Upper lobe of right lung (tissue), 1 donor: Measurements from ENCODE around the gene HASPIN. TPM values are rescaled to one million over a fixed set of nuclear protein-coding genes. Genes with fewer than 3 reads are reported as not detected.
"Not testable (repeated sequence)": the region's sequence is repeated elsewhere in the genome, so short reads cannot be mapped to it uniquely, and the experiment has no call there.

Experiments used
- ATAC-seq: fragments of 200-7000 bp; cut with Tn5 transposase; one replicate; pipeline ENCODE4 v1.9.1; 2020; ENCODE audit warnings: mild to moderate bottlenecking, moderate library complexity
- DNase-seq: peaks from one replicate; pipeline ENCODE4 v3.0.0-alpha.2; 2020
- H3K27ac ChIP-seq: fragments of 200-600 bp; one replicate; pipeline ENCODE4 v1.8.0; 2022
- H3K27me3 ChIP-seq: fragments of 200-600 bp; one replicate; pipeline ENCODE4 v1.8.0; 2022; ENCODE audit warnings: mild to moderate bottlenecking
- H3K36me3 ChIP-seq: fragments of 200-600 bp; one replicate; pipeline ENCODE4 v1.8.0; 2022
- H3K4me1 ChIP-seq: fragments of 200-600 bp; one replicate; pipeline ENCODE4 v1.8.0; 2022
- H3K4me3 ChIP-seq: fragments of 200-600 bp; one replicate; pipeline ENCODE4 v1.8.0; 2022; ENCODE audit warnings: mild to moderate bottlenecking
- H3K9me3 ChIP-seq: fragments of 200-600 bp; one replicate; pipeline ENCODE4 v1.8.0; 2022
- intact Hi-C: fragments of 100-400 bp; cut with DNase I; formaldehyde crosslinking; loops from one replicate; pipeline ENCODE4 v1.11.0; 2022
- total RNA-seq: library from RNA; stranded (reverse); fragmentation: NEBNext Ultra II Directional; extraction: Animal tissue kit (Norgen Biotek cat#: 25700); gene quantifications from one replicate; pipeline ENCODE4 v1.2.1, GENCODE V29; 2021
- TF ChIP-seq, protein P1 (sequence below): fragments of 200-600 bp; IDR thresholded peaks from one replicate; pipeline ENCODE4 v1.8.0; 2022; ENCODE audit warnings: antibody characterized with exemption
- donor health status: DM: no; HTN: yes; CAD: no; lungs with severe emphysema.

HASPIN gene
- total RNA-seq, 1 donor from 2014 or later = 0.41 TPM

GRCh38 chr17:3698139-3698538 is 25.6 kb upstream of the HASPIN start:
- H3K9me3 ChIP-seq = no peaks in the 10 kb centered on the region
- TF ChIP-seq, protein P1, sequence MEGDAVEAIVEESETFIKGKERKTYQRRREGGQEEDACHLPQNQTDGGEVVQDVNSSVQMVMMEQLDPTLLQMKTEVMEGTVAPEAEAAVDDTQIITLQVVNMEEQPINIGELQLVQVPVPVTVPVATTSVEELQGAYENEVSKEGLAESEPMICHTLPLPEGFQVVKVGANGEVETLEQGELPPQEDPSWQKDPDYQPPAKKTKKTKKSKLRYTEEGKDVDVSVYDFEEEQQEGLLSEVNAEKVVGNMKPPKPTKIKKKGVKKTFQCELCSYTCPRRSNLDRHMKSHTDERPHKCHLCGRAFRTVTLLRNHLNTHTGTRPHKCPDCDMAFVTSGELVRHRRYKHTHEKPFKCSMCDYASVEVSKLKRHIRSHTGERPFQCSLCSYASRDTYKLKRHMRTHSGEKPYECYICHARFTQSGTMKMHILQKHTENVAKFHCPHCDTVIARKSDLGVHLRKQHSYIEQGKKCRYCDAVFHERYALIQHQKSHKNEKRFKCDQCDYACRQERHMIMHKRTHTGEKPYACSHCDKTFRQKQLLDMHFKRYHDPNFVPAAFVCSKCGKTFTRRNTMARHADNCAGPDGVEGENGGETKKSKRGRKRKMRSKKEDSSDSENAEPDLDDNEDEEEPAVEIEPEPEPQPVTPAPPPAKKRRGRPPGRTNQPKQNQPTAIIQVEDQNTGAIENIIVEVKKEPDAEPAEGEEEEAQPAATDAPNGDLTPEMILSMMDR = no peak
- no peaks in the 10 kb centered on the region for H3K36me3 ChIP-seq
- ATAC-seq (no peak), DNase-seq (no peak)
- H3K4me1 ChIP-seq = peaks cover 12% of the 10 kb centered on the region
- no peak overlapping the region for H3K27ac ChIP-seq
- intact Hi-C loops = no loop called here
- H3K4me3 ChIP-seq = no peak overlapping the region
- H3K27me3 ChIP-seq = peaks cover 28% of the 10 kb centered on the region

DNA sequence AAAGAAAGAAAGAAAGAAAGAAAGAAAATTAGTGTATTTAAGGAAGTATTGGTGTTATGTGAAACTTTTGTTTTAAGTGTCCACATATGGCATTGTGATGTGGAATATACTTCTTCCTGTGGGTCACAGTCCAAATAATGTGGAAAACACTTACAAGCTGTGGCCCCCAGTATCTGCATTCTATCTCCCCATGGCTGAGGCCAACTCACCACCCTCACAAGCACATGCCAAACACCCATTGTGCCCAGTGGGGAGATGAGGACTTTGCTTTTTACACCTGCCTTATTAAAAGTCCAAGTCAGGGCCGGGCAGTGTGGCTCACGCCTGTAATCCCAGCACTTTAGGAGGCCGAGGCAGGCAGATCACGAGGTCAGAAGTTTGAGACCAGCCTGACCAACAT is 23.8 kb upstream of the HASPIN start:
- Histone ChIP-seq H3K9me3 (no peaks in the 10 kb centered on the region), H3K4me3 (no peak overlapping the region), H3K27me3 (peaks cover 17% of the 10 kb centered on the region), H3K4me1 (peaks cover 7% of the 10 kb centered on the region), H3K27ac (no peak overlapping the region), H3K36me3 (no peaks in the 10 kb centered on the region)
- ATAC-seq (no peak), DNase-seq (no peak)
- intact Hi-C loops = no loop called here
- TF ChIP-seq, protein P1 = no peak

GRCh38 chr17:3702041-3702539 is 21.6 kb upstream of the HASPIN start:
- H3K36me3 ChIP-seq, H3K27ac ChIP-seq, H3K4me1 ChIP-seq, H3K27me3 ChIP-seq, intact Hi-C loops, H3K4me3 ChIP-seq, ATAC-seq, H3K9me3 ChIP-seq, DNase-seq: not testable (repeated sequence)

DNA sequence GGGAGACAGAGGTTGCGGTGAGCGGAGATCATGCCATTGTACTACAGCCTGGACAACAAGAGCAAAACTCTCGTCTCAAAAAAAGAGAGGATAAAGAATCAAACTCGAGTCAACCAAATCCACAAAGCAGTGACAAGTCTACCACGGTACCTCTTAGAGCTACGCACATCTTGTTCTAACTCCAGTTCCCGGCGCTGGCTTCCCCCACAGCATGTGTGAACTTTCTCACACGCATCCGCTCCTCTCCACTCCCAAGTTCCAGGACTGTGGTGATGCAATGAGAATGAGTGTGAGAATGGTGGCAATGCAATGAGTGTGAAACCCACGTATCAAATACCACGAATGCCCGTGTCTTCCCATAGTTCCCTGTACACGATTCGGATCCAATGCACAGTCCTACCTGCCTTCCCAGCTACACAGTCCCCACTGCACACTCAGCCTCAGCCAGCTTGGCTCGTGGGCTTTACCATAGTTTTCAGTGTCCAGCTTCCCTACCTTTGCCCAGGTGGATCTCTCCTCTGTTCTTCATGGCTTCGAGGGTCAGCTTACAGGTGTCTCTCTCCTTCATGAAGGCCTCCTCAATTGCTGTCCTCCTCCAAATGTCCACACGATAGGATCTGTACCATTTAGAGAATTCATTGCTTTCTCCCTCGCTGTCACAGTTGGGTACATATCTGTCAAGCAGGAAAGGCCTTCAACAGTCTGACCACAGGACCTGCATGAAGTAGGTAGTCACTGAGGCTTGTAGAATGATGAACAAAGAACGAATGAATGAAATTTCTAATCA is 18.6 kb upstream of the HASPIN start:
- Histone ChIP-seq H3K9me3 (no peaks in the 10 kb centered on the region), H3K27ac (no peak overlapping the region), H3K27me3 (no peaks in the 10 kb centered on the region), H3K4me3 (no peak overlapping the region), H3K36me3 (no peaks in the 10 kb centered on the region), H3K4me1 (peaks cover 3% of the 10 kb centered on the region)
- TF ChIP-seq, protein P1 = no peak
- DNase-seq (no peak), ATAC-seq (no peak)
- intact Hi-C loops = no loop called here

DNA sequence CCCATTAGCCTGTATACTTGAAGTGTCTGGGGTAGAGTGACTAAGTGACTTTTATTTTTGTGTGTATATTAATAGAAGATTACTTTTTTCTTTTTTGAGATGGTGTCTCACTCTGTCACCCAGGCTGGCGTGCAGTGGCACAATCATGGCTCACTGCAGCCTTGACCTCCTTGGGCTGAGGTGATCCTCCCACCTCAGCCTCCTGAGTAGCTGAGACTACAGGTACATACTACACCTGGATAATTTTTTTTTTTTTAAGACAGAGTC is 18.1 kb upstream of the HASPIN start:
- not testable (repeated sequence) for ATAC-seq, DNase-seq

GRCh38 chr17:3708366-3708765 is 15.3 kb upstream of the HASPIN start:
- H3K36me3 ChIP-seq = peaks cover 6% of the 10 kb centered on the region
- no peak overlapping the region for H3K27ac ChIP-seq
- no peak overlapping the region for H3K4me3 ChIP-seq
- H3K27me3 ChIP-seq = no peaks in the 10 kb centered on the region
- DNase-seq (no peak), ATAC-seq (no peak)
- no peaks in the 10 kb centered on the region for H3K9me3 ChIP-seq
- H3K4me1 ChIP-seq = peaks cover 3% of the 10 kb centered on the region
- TF ChIP-seq, protein P1 = no peak
- intact Hi-C loops = no loop called here

More for the DNA sequence above, 18.1 kb upstream of the HASPIN start:
- H3K27me3 ChIP-seq, H3K36me3 ChIP-seq, H3K4me3 ChIP-seq, intact Hi-C loops, H3K27ac ChIP-seq, H3K4me1 ChIP-seq, H3K9me3 ChIP-seq: not testable (repeated sequence)

- H3K27me3 ChIP-seq = no peaks in the 10 kb centered on the region
- no peaks in the 10 kb centered on the region for H3K9me3 ChIP-seq
- peak; percentile 84 for ATAC-seq
- H3K36me3 ChIP-seq = peaks cover 32% of the 10 kb centered on the region
- H3K27ac ChIP-seq = no peak overlapping the region
- TF ChIP-seq, protein P1 = no peak
- H3K4me1 ChIP-seq = peaks cover 3% of the 10 kb centered on the region
- intact Hi-C loops = no loop called here
- no peak for DNase-seq
- H3K4me3 ChIP-seq = no peak overlapping the region
These were observed 12.7 kb upstream of the HASPIN start for GRCh38 chr17:3710951-3711383.
